Myocyte (in vitro differentiated cells): Measurements from ENCODE around the gene KAZALD1. TPM values are rescaled to one million over a fixed set of nuclear protein-coding genes. Genes with fewer than 3 reads are reported as not detected.
A peak's percentile ranks its signal among the peaks of the same experiment; 100 is the strongest.

ENCODE experiments used
- DNase-seq: peaks from one replicate; pipeline ENCODE4 v3.0.0-alpha.2; 2012; ENCODE audit warnings: low read depth
- polyA plus RNA-seq: library from polyadenylated mRNA; unstranded; fragments of >200 nt; gene quantifications from one replicate; pipeline ENCODE4 v1.2.1, GENCODE V29; 2012; ENCODE audit warnings: missing spikeins
- total RNA-seq: library from RNA; depleted of rRNA; stranded (reverse); fragments of >200 nt; gene quantifications from 2 replicates; pipeline ENCODE4 v1.2.3, GENCODE V29; 2014

Gene KAZALD1, protein sequence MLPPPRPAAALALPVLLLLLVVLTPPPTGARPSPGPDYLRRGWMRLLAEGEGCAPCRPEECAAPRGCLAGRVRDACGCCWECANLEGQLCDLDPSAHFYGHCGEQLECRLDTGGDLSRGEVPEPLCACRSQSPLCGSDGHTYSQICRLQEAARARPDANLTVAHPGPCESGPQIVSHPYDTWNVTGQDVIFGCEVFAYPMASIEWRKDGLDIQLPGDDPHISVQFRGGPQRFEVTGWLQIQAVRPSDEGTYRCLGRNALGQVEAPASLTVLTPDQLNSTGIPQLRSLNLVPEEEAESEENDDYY
- 34.7 and 37.5 TPM in 2 replicates for total RNA-seq
- 32.4 TPM for polyA plus RNA-seq

DNA sequence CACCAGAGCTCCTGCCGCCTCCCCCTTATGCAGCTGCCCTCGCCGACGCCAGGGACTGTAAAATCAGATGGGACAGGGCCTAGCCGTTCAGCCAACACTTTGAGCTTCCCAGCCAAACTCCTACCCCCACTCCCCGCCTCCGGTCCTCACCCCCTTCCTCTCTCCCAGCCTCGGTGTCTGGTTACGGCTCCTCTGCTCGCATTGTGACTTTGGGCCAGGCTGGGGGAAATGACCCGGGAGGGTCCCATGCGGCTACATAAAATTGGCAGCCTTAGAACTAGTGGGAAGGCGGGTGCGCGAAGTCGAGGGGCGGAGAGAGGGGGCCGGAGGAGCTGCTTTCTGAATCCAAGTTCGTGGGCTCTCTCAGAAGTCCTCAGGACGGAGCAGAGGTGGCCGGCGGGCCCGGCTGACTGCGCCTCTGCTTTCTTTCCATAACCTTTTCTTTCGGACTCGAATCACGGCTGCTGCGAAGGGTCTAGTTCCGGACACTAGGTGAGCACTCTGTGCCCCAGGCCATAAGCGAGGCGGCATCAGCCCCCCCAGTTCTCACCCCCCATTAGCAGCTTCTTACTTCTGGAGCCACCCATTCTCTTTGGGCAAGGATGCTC, at the start of gene KAZALD1:
KAZALD1 (plus strand) TSS at position 366 of the 608 bp plus-strand sequence. CDS start 604 bp downstream, outside the sequence.
- no peak for DNase-seq

GRCh38 chr10:101012525-101013364, 49.0 kb upstream of the KAZALD1 start:
- peak; percentile 99 for DNase-seq

DNA sequence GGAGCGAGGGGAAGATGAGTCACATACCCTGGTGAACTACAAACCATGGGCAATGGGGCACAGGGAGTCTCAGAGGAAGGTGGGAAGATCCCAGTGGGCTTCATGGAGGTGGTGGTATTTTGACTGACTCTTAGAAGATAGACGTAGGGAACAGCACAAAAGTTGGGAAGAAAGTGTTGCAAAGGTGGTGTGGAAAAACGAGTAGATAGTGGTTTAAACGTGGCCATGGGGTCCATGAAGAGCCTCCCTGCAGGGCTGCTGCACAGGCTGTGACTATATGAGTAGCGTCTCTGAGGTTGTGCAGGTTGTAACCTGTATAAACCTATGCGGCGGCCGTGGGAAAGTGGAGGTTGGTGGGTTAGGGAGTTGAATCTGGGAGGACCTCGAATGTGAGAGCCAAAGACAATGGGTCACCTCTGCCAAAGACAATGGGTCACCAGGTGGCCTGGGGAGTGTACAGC, 48.4 kb upstream of the KAZALD1 start:
- DNase-seq = no peak

DNA sequence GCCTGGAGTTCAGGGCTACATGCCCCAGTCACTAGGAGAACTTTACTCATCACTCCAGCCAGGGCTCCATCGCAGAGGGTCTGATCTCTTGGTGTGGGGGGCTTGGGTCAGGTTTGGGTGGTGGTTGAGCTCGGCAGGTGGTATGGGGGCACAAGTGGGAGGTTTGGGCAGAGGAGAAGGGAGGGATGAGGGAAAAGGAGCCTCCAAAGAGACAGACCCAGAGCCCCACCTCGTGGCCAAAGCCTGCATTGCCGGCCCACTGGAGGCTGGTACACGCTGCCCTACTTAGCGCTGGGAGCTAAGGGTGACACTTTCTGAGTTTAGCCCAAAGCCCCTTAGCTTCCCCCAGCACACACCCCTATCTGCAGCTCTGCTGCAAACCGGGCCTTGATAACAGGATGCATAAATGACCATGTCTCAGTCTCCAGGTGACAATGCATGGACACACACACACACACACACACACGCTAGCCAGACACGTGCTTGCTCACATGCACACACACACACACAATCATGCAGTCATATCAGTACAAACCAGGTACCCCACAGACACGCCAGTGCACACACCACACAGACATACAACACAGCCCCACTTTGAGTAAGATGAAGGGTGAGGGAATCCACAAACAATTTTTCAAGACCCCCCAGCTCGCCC, 47.4 kb upstream of the KAZALD1 start:
- peak; percentile 75 for DNase-seq

- DNase-seq = peak; percentile 71
Measured at GRCh38 chr10:101014966-101015581, 46.7 kb upstream of the KAZALD1 start.

GRCh38 chr10:101015582-101015973, 46.2 kb upstream of the KAZALD1 start:
- DNase-seq = no peak

DNA sequence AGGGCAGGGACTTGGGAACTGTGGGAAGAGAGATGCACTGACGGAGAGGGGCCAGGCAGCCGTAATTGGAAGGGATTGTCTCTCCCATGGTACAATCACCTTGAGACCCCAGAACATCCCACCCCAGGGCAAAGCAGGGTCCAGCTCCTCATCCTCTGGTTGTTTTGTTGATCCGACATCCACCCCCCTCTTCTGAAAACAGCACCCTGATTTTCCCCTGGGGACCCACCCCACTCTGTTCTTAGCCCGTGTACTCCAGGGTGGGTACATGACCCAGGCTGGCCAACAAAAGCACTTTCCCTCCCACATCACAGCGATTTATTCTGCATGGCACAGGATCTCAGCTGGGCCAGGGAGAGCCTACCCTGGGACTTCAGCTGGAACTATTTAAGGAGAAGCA, 45.0 kb upstream of the KAZALD1 start:
- DNase-seq = no peak

GRCh38 chr10:101018118-101018599, 43.6 kb upstream of the KAZALD1 start:
- DNase-seq = no peak

DNA sequence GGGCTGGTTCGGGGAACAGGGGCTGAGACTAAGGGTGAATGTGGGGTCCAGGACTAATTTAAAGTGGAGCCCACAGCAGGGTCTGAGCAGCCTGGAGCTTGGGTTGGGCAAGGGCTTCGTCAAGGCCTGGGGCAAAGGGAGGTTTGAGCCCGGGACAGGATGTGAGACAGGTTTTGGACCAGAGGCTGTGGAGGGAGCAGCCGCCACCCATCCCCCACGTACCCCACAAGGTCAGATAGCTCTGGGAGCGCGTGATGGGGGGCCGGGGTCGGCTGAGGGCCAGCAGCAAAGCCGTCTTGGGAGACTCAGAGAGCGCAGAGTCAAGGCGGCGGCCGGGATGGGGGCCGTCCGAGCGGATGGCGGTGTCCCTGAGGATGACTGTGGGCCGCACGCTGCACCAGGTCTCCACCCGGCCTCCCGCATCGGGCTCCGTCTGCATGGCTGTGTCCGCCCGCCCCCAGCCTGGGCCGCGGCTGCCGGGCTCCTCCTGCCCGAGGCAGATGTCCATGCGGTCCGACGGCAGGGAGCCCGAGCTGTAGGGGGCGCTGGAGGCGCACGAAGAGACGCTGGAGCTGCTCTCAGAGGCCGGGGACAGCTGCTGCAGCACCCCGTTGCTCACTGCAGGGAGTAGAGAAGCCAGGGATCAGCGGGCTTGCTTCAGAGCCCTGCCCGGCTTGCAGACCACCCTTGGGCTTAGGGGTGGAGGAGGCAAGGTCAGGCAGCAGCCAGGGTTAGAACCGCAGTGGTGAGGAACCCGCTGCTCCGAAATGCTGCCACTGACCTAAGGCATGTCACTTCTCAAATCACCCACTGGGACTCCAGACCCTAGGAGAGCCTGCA, 43.0 kb upstream of the KAZALD1 start:
- peak; percentile 93 for DNase-seq

GRCh38 chr10:101019440-101019703, 42.4 kb upstream of the KAZALD1 start:
- no peak for DNase-seq

DNA sequence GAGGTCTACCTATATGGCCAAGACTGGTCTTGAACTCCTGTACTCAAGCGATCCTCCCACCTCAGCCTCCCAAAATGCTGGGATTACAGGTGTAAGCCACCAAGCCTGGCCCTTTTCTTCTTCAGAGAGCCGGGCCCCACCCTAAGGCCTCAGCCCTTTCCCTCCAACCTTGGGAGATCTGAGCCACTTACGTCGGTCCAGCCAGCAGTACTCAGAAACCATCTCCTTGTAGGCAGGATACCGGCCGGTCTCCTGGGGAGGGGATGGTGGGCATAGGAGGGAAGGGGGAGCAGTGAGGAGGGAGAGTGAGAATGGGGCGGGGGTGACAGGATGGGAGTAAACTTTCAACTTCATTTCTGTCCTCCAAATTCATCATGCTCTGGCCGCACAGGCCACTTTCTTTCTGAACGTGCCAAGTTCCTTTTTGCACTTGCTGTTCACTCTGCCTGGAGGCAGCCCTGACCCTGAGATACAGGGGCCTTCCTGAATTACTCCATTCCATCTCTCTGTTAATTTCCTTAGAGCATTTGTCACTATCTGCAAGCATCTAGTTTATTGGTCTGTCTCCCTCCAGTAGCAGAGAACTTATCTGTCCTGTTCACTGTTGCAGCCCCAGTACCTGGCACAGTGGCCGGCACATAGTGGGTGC, 41.2 kb upstream of the KAZALD1 start:
- no peak for DNase-seq

GRCh38 chr10:101021239-101021638, 40.5 kb upstream of the KAZALD1 start:
- DNase-seq = peak; percentile 65

- no peak for DNase-seq
Measured at GRCh38 chr10:101021692-101022251, 40.0 kb upstream of the KAZALD1 start.

DNA sequence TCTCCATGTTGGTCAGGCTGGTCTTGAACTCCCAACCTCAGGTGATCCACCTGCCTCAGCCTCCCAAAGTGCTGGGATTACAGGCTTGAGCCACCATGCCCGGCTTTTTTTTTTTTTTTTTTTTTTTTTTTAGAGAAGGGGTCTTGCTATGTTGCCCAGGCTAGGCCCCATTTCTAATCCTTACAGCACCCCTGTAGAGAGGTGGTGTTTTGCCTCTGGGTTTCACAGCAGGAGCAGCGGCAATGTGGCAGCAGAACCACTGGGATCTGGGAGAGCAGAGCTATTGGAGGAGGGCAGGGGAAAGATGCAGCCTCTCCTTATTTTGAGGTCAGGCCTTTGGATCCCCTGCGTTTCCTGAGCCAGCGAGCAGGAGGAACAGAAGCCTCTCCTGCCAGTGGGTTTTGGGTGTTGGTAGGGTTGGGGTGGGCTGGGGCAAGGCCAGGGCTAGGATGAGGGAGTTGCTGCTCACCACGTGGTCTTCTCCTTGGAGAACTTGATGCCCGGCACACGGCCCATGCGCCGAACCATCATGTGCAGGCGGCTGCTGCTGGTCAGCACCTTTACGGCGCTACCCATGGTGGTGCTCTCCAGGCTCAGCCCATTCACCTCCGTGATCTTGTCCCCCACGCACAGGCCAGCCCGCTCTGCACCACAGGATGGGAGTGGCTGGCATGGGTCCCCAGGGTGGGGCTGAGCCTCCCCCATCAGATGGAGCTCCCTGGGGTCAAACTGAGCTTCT, 38.7 kb upstream of the KAZALD1 start:
- no peak for DNase-seq

DNA sequence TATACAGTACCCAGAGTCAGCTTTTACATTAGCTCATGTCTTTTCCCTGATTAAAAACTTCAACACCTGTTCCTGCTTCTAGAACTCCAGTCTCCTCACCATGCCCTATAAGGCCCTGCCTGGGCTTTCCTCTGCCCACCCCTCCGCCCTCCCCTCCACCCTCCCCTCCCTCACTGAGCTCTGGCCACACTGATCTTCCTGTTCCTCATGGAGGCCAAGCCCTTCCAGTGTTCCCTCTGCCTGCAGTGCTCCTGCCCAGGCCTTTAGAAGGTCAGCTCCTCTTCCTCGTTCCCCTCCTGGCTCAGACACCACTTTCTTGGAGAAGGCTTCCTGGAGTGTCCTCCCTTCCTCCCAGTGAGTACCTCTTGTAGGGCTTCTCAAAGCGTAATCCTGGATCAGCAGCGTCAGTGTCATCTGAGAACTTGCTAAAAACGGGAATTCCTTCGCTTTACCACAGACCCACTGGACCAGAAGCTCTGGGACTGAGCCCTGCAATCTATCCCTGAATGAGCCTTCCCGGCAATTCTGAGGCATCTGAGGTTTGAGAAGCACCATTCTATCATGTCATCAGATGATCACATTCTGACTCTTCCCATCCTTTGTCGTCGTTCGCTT, 34.6 kb upstream of the KAZALD1 start:
- DNase-seq = no peak

DNA sequence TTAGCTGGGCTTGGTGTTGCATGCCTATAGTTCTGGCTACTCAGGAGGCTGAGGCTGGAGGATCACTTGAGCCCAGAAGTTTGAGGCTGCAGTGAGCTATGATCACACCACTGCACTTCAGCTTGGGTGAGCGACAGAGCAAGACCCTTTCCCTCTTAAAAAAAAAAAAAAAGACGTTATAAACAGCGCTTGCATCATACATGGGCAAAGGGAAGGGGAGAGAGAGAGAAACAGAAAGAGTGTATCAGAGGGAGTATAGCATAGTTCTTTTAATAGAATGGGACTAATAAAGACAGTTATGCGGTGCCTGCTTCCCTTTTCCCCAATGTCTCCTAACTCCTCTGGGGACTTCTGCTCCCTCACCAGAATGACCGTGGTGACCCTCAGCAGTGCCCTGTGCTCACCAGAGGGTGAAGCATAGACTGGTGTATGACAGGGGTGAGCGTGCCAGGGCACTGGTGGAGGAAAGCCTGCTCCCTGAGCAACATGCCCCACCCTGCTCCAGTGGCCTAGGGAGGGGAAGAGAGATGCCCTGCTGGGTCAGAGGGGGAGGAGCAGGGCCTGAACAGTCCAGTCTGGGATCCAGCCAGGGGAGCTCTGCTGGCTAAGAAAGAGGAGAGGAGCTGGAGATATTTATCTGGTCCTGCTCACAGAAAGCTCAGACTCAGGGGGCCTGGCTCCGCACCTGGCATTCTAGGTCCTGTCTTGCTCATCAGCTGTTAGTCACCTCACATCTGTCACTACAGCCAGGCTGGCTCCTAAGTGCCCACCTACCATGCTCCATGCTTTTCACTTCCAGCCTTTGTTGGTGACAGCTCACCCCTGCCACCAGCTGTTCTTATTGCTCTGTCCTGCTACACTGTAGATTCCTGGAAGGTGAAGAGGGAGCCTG, 33.1 kb upstream of the KAZALD1 start:
- peak; percentile 73 for DNase-seq
